Measurements from ENCODE around the gene POU2AF1. TPM values are rescaled to one million over a fixed set of nuclear protein-coding genes. Genes with fewer than 3 reads are reported as not detected.

POU2AF1 gene
- total RNA-seq, 4 donors from 2014 or later = 0.57 to 2.2 (median 1.8) TPM; not detected in 1

DNA sequence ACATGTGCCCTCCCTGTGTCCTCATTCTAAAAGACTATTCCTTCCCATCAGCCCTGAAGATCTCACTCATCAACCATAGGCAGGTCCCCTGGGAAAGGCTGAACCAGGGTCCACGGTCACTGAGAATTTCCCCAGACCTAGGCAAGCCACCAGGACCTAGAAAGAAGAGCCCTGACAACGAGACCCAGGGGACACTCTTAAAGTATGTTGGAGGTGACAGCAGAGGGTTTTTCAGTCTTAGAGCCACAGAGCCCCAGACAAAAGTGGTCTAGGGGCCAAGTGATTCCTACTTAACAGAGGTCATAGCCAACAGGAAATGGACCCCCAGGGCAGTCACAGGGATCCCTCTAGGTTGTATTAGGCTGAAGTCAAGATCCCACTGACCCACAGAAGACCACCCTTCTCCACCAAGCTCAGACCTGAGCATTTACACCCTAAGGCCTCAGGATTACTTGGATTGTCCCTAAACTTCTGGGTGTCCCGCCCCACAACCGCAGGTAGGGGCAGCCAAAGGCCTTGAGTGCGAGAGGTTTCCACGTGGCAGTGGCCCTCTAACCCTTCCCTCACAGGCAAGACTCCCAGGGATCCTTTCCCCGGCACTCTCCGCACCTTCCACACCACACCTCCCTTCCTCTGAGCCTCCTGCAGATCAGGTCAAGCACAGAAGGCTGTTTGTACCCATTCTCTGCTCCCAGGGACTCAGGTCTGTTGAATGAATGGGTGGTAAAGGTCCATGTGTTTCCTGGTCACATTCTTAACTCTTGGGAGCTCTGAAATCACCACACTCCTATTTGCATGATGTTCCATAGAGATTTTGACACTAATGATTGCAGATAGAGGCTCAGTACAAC lies 12.3 kb downstream of the POU2AF1 start:
- TF ChIP-seq POLR2A (IDR thresholded peaks at IDR 0.05) = no peak
- TF ChIP-seq, protein P1, sequence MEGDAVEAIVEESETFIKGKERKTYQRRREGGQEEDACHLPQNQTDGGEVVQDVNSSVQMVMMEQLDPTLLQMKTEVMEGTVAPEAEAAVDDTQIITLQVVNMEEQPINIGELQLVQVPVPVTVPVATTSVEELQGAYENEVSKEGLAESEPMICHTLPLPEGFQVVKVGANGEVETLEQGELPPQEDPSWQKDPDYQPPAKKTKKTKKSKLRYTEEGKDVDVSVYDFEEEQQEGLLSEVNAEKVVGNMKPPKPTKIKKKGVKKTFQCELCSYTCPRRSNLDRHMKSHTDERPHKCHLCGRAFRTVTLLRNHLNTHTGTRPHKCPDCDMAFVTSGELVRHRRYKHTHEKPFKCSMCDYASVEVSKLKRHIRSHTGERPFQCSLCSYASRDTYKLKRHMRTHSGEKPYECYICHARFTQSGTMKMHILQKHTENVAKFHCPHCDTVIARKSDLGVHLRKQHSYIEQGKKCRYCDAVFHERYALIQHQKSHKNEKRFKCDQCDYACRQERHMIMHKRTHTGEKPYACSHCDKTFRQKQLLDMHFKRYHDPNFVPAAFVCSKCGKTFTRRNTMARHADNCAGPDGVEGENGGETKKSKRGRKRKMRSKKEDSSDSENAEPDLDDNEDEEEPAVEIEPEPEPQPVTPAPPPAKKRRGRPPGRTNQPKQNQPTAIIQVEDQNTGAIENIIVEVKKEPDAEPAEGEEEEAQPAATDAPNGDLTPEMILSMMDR (IDR thresholded peaks at IDR 0.05) = no peak
- WGBS, 2 donors = 80 to 86% methylated on average over 5 to 8 of the region's 8 CpGs
- DNase-seq = no peak
- Histone ChIP-seq H3K27me3 (no peaks in the 10 kb centered on the region), H3K27ac (peak overlapping the region in 2 of 4 donors; percentile 65 to 76), H3K4me3 (no peak overlapping the region), H3K4me1 (peaks cover 0 to 66% (median 19%) of the 10 kb centered on the region in 3 donors), H3K36me3 (no peaks in the 10 kb centered on the region), H3K9me3 (no peaks in the 10 kb centered on the region)
- intact Hi-C loops (cut with DNase I) = no loop called here

DNA sequence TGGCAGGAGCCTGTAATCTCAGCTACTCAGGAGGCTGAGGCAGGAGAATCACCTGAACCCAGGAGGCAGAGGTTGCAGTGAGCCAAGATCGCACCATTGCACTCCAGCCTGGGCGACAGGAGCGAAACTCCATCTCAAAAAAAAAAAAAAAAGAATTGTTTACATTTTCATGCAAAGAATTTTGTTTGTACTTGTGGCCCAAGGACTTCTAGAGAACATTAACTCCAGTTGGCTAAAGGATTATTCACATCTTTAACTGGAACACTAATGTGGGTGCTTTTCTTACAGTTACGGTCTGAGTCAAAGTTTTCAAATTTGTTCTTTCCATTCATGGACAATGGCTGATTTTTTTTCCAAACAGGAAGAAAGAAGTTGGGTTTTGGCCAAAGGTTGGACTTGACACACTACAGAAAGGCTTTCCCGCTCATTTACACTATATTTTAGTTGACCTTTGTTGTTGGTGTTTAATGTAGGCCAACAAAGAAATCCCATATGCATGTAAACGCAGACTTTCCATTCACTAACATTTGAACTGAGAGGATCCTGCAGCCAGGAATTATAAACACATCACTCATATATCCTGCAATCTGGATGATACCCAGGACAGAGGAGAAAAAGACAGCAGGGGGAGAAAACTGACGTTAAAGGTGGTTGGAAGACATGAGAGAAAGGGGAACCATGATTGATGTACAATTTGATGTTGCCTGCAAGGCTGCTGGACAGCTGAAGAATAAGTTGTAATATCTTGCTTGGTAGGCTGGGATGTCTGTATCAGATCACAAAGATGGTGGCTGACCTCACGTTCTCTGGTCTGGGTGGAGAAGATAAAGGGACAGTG lies 13.1 kb downstream of the POU2AF1 start:
- intact Hi-C loops (cut with DNase I) = no loop called here
- 77 to 79% methylated on average over 8 of the region's 8 CpGs for WGBS, 2 donors
- no peaks in the 10 kb centered on the region for H3K9me3 ChIP-seq
- H3K27me3 ChIP-seq = no peaks in the 10 kb centered on the region
- no peak for DNase-seq
- TF ChIP-seq, protein P1 (IDR thresholded peaks at IDR 0.05) = no peak
- TF ChIP-seq POLR2A (IDR thresholded peaks at IDR 0.05) = no peak
- no peak overlapping the region for H3K27ac ChIP-seq
- no peak overlapping the region for H3K4me3 ChIP-seq
- no peaks in the 10 kb centered on the region for H3K36me3 ChIP-seq
- peaks cover 0 to 66% (median 20%) of the 10 kb centered on the region in 3 donors for H3K4me1 ChIP-seq

DNA sequence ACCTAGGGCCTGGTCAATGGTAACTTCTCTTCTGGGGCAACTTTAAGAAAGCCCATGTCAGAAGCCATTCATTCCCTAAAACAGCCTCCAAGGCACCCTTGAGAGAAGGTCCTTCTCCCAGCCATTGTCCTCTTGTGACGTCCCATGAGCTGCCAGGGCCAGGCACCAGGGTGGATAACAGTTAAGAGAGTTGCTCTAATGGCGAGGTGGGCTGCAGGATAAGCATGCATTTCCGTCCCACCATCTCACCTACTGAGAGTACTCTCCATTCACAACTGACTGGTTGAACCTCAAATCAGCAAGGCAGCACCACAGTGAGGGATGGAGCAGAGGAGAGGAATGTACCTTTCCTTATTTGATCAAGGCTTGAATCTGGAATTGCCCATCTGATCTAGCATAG lies 14.6 kb downstream of the POU2AF1 start:
- DNase-seq = no peak
- Histone ChIP-seq H3K4me1 (peaks cover 0 to 69% (median 25%) of the 10 kb centered on the region in 3 donors), H3K4me3 (no peak overlapping the region), H3K9me3 (no peaks in the 10 kb centered on the region), H3K27me3 (no peaks in the 10 kb centered on the region), H3K27ac (no peak overlapping the region), H3K36me3 (no peaks in the 10 kb centered on the region)
- TF ChIP-seq POLR2A (IDR thresholded peaks at IDR 0.05) = no peak
- TF ChIP-seq, protein P1 (IDR thresholded peaks at IDR 0.05) = no peak
- intact Hi-C loops (cut with DNase I) = no loop called here
- 79 to 80% methylated on average over 3 of the region's 3 CpGs for WGBS, 2 donors

DNA sequence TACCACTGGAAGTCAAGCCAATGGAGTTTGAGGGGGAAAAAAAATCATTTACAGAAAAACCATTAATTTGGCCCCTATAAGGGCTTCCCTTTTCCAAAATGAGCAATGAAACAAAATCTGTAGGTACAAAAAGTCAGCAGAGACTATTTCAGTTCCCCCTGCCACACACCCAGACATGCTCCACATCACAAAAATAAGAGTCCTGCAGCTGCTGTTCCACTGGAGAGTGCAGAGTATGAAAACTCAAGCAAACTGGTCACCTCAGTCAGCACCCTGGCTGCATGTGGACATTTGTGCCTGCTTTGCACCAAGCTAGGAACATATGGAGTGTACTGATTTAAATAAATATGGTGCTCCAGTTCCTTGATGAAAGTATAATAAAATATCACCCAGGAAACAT lies 15.1 kb downstream of the POU2AF1 start:
- peaks cover 0 to 71% (median 25%) of the 10 kb centered on the region in 3 donors for H3K4me1 ChIP-seq
- peak overlapping the region in 1 of 4 donors; percentile 6 for H3K27ac ChIP-seq
- intact Hi-C loops (cut with DNase I) = no loop called here
- H3K4me3 ChIP-seq = no peak overlapping the region
- DNase-seq = no peak
- TF ChIP-seq, protein P1 (IDR thresholded peaks at IDR 0.05) = no peak
- no peak for TF ChIP-seq POLR2A (IDR thresholded peaks at IDR 0.05)
- no peaks in the 10 kb centered on the region for H3K36me3 ChIP-seq
- no peaks in the 10 kb centered on the region for H3K27me3 ChIP-seq
- no peaks in the 10 kb centered on the region for H3K9me3 ChIP-seq

Measured in esophagus squamous epithelium (tissue), 5 donors.